ENCODE data around the gene PHF19. TPM values are rescaled to one million over a fixed set of nuclear protein-coding genes. Genes with fewer than 3 reads are reported as not detected.

PHF19 gene
- total RNA-seq, 4 donors from 2014 or later = 7.2 to 76.7 (median 20.6) TPM

DNA sequence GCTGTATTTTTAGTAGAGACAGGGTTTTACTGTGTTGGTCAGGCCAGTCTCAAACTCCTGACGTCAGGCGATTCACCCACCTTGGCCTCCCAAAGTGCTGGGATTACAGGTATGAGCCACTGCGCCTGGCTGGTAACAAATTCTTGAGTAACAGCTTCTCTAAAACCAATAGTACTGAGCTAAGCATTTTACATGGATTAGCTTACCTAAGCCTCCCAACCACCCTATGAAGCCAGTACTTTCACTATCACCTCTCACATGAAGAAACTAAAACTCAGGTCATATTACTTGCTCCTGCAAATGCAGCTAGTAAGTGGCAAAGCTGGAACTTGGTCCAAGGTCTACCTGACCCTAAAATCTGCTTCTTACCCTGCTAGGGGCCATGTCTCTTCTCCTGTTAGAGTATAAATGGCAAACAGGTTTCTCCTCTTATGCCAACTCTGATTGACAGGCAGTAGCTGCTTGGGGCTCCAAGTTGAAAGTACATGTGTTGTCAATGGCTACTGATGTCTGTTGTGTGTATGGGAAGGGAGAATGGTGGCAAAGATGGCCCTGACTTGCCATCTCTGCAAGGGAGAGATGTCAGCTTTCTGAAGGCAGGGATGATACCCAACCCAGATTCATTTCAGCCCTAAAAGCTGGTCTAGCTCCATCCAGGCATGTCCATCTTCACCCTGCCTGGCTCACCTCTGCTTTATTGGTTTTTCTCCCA, 4.0 kb downstream of the PHF19 start:
- TF ChIP-seq POLR2A (IDR thresholded peaks at IDR 0.05) = no peak
- TF ChIP-seq, protein P1, sequence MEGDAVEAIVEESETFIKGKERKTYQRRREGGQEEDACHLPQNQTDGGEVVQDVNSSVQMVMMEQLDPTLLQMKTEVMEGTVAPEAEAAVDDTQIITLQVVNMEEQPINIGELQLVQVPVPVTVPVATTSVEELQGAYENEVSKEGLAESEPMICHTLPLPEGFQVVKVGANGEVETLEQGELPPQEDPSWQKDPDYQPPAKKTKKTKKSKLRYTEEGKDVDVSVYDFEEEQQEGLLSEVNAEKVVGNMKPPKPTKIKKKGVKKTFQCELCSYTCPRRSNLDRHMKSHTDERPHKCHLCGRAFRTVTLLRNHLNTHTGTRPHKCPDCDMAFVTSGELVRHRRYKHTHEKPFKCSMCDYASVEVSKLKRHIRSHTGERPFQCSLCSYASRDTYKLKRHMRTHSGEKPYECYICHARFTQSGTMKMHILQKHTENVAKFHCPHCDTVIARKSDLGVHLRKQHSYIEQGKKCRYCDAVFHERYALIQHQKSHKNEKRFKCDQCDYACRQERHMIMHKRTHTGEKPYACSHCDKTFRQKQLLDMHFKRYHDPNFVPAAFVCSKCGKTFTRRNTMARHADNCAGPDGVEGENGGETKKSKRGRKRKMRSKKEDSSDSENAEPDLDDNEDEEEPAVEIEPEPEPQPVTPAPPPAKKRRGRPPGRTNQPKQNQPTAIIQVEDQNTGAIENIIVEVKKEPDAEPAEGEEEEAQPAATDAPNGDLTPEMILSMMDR (IDR thresholded peaks at IDR 0.05) = no peak
- peaks cover 4 to 15% (median 5%) of the 10 kb centered on the region in 4 donors for H3K4me1 ChIP-seq
- H3K9me3 ChIP-seq = no peaks in the 10 kb centered on the region
- no peak for DNase-seq
- H3K27me3 ChIP-seq = no peaks in the 10 kb centered on the region
- H3K36me3 ChIP-seq = no peaks in the 10 kb centered on the region
- peak overlapping the region in 2 of 4 donors; percentile 17 to 90 for H3K27ac ChIP-seq
- H3K4me3 ChIP-seq = no peak overlapping the region

DNA sequence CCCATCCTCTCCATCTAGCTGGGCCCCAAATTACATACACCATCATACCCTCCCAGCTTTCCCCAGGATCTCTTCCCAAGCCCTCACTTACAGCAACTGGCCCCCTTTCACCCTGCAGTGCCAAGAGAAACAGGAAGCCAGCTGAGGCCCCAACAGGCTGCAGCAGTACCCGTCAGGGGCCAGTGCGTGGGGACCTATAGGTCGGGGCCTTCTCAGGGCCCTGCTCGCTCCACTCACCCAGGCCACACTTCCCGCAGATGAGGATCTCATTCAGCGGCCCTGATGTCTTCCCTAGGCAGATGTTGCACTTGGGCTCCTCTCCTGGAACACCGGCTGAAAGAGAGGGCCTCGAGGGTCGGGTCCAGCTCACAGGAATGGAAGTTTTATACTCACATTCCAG, 6.8 kb downstream of the PHF19 start:
- no peak for TF ChIP-seq POLR2A (IDR thresholded peaks at IDR 0.05)
- TF ChIP-seq, protein P1 (IDR thresholded peaks at IDR 0.05) = no peak
- no peak for DNase-seq
- H3K27ac ChIP-seq = peak overlapping the region in 1 of 4 donors; percentile 90
- no peak overlapping the region for H3K4me3 ChIP-seq
- H3K36me3 ChIP-seq = peaks cover 0 to 13% (median 0%) of the 10 kb centered on the region in 3 donors
- H3K27me3 ChIP-seq = no peaks in the 10 kb centered on the region
- no peaks in the 10 kb centered on the region for H3K9me3 ChIP-seq
- H3K4me1 ChIP-seq = peaks cover 0 to 12% (median 5%) of the 10 kb centered on the region in 4 donors

DNA sequence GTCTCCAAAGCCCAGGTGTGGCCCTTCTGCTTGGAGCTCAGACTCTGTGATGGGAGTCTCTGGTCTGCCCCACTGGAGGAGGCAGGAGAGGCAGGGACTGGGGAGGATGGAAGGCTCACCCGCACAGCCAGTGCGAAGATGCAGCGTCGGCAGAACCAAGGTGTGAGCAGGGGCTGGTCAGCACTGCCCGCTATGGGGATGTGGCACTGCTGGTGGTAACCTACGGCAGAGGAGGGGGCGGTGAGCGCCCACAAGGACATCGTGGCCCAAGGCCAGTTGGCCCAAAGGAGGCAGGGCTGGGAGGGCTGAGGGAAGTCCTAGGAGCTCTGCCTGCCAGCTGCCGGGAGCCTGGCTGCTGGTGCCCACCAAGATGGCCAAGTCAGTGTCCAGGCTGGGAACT, 7.3 kb downstream of the PHF19 start:
- DNase-seq = no peak
- Histone ChIP-seq H3K9me3 (no peaks in the 10 kb centered on the region), H3K4me3 (no peak overlapping the region), H3K27ac (peak overlapping the region; percentile 76 to 90 (median 88)), H3K4me1 (peaks cover 0 to 10% (median 5%) of the 10 kb centered on the region in 4 donors), H3K27me3 (no peaks in the 10 kb centered on the region), H3K36me3 (peaks cover 0 to 15% (median 0%) of the 10 kb centered on the region in 3 donors)
- TF ChIP-seq POLR2A (IDR thresholded peaks at IDR 0.05) = no peak
- TF ChIP-seq, protein P1 (IDR thresholded peaks at IDR 0.05) = no peak

DNA sequence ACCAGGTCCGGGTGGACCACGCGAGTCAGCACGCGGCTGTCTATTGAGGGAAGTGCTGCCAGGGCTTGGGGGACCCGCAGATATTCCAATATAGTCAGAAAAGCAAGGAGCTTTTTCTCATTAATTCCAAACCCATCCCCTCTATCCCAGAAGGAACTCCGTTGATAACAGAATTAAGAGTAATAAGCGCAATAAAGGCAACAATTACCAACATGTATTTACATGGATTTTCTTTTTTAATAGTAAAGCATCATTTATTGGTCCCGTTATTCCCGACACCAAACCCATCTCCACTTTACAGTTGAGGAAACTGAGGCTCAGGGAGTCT, 7.7 kb downstream of the PHF19 start:
- TF ChIP-seq, protein P1 (IDR thresholded peaks at IDR 0.05) = no peak
- no peak for TF ChIP-seq POLR2A (IDR thresholded peaks at IDR 0.05)
- H3K4me3 ChIP-seq = peak overlapping the region; percentile 45 to 71 (median 60)
- no peak for DNase-seq
- H3K36me3 ChIP-seq = peaks cover 0 to 15% (median 0%) of the 10 kb centered on the region in 3 donors
- no peaks in the 10 kb centered on the region for H3K27me3 ChIP-seq
- peaks cover 0 to 10% (median 5%) of the 10 kb centered on the region in 4 donors for H3K4me1 ChIP-seq
- peak overlapping the region; percentile 76 to 90 (median 88) for H3K27ac ChIP-seq
- H3K9me3 ChIP-seq = no peaks in the 10 kb centered on the region

DNA sequence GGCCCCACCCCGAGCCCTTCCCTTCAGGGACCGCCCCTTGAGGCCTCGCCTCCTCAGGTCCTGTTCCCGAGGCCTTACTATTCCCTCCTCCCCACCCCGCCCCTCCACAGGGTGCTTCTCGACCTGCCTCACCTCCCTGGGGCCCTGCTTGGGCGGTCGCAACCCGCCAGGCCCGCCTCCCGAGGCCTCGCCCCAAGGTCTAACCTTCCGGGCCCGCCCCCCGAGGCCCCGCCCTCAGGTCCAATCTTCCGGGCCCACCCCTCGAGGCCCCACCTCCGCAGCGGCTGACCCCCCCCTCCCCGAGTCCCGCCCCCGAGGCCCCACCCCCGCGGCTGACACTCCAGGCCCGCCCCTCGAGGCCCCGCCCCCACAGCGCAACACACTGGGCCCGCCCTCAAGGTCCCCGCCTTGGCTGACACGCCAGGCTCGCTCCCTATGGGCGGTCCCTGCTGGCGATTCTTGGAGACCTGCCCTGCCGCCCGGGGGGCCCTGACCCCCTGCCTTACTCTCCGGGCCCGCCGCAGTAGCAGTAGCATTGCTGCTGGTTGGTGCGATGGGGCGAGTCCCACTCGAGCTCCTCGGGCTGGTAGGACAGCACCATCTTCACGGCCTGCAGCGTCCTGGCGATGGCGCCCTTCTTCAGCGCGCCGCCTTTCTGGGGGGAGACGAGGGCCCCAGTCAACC, 8.2 kb downstream of the PHF19 start:
- Histone ChIP-seq H3K9me3 (no peaks in the 10 kb centered on the region), H3K36me3 (peaks cover 0 to 17% (median 0%) of the 10 kb centered on the region in 3 donors), H3K27me3 (no peaks in the 10 kb centered on the region), H3K4me3 (peak overlapping the region; percentile 45 to 71 (median 60)), H3K4me1 (peaks cover 0 to 10% (median 5%) of the 10 kb centered on the region in 4 donors), H3K27ac (peak overlapping the region; percentile 76 to 90 (median 88))
- TF ChIP-seq, protein P1 (IDR thresholded peaks at IDR 0.05) = peak in 5 of 6 experiments; percentile 37 to 71 (median 56)
- TF ChIP-seq POLR2A (IDR thresholded peaks at IDR 0.05) = peak; percentile 39 to 77
- DNase-seq = peak; percentile 99

All from Peyer's patch (tissue), 4 donors.